OCI-LY1 (cell line): ENCODE data around the gene RPS19BP1.

Experiments
- H2AFZ ChIP-seq: fragments of 200-600 bp; sonication (generic), shearing (Covaris generic); 2 replicates; pipeline ENCODE4 v1.6.0; 2014; ENCODE audit warnings: antibody characterized with exemption, mild to moderate bottlenecking, low read length
- H3F3A ChIP-seq: fragments of 200-600 bp; sonication (generic), shearing (Covaris generic); 2 replicates; pipeline ENCODE4 v1.6.0; 2014; ENCODE audit warnings: mild to moderate bottlenecking, antibody characterized with exemption, low read length, moderate library complexity; ENCODE audit not compliant: insufficient read depth
- H3K27ac ChIP-seq: fragments of 200-600 bp; sonication (generic); 2 replicates; pipeline ENCODE4 v1.5.1; 2014; ENCODE audit warnings: low read length, mixed run types, mild to moderate bottlenecking, low read depth; ENCODE audit not compliant: poor library complexity, severe bottlenecking
- H3K27me3 ChIP-seq: fragments of 200-600 bp; sonication (generic); 2 replicates; pipeline ENCODE4 v1.6.0; 2014; ENCODE audit warnings: antibody characterized with exemption, mild to moderate bottlenecking, low read length, moderate library complexity; ENCODE audit not compliant: insufficient read depth
- H3K36me3 ChIP-seq: fragments of 200-600 bp; sonication (generic); 2 replicates; pipeline ENCODE4 v1.6.1; 2014; ENCODE audit warnings: mild to moderate bottlenecking, antibody characterized with exemption, low read length, moderate library complexity, mixed read lengths; ENCODE audit not compliant: insufficient read depth
- H3K4me1 ChIP-seq: fragments of 200-600 bp; sonication (generic); 2 replicates; pipeline ENCODE4 v1.5.1; 2014; ENCODE audit warnings: mild to moderate bottlenecking, low read length, moderate library complexity; ENCODE audit not compliant: insufficient read depth, severe bottlenecking
- H3K4me2 ChIP-seq: fragments of 200-600 bp; sonication (generic), shearing (Covaris generic); 2 replicates; pipeline ENCODE4 v1.6.1; 2014; ENCODE audit warnings: low read length
- H3K4me3 ChIP-seq: fragments of 200-600 bp; sonication (generic); 2 replicates; pipeline ENCODE4 v1.5.1; 2014; ENCODE audit warnings: low read length, low read depth, mild to moderate bottlenecking, mixed read lengths; ENCODE audit not compliant: poor library complexity, severe bottlenecking
- H3K79me2 ChIP-seq: fragments of 200-600 bp; shearing (Covaris generic); 2 replicates; pipeline ENCODE4 v1.6.1; 2016; ENCODE audit warnings: mixed run types, low read length, mixed read lengths; ENCODE audit not compliant: insufficient read depth
- H3K9ac ChIP-seq: fragments of 200-600 bp; sonication (generic), shearing (Covaris generic); 2 replicates; pipeline ENCODE4 v1.6.1; 2014; ENCODE audit warnings: mild to moderate bottlenecking, low read length, mixed read lengths
- H3K9me2 ChIP-seq: fragments of 200-600 bp; sonication (generic), shearing (Covaris generic); 2 replicates; pipeline ENCODE4 v1.6.1; 2014; ENCODE audit warnings: low read depth, mild to moderate bottlenecking, low read length, mixed read lengths
- H3K9me3 ChIP-seq: fragments of 200-600 bp; shearing (Covaris generic); 2 replicates; pipeline ENCODE4 v1.6.1; 2014; ENCODE audit warnings: low read length, mixed read lengths
- H4K20me1 ChIP-seq: fragments of 200-600 bp; sonication (generic), shearing (Covaris generic); 2 replicates; pipeline ENCODE4 v1.6.0; 2016; ENCODE audit warnings: mild to moderate bottlenecking, low read length; ENCODE audit not compliant: insufficient read depth
- CTCF ChIP-seq: fragments of 200-600 bp; sonication (generic), shearing (Covaris generic); IDR thresholded peaks from 2 replicates; pipeline ENCODE4 v1.5.1; 2017; ENCODE audit warnings: mild to moderate bottlenecking, antibody characterized with exemption, low read length, moderate library complexity, mixed read lengths
- EZH2 ChIP-seq: fragments of 200-600 bp; sonication (generic), shearing (Covaris generic); IDR thresholded peaks from 2 replicates; pipeline ENCODE4 v1.8.0; 2017; ENCODE audit warnings: borderline replicate concordance, mixed run types, mild to moderate bottlenecking, antibody characterized with exemption, low read length, moderate library complexity, mixed read lengths

Gene RPS19BP1

GRCh38 chr22:39558254-39558727 is 25.7 kb upstream of the RPS19BP1 start:
- Histone ChIP-seq H3K9ac (no peak overlapping the region), H2AFZ (no peak overlapping the region), H3K9me2 (no peaks in the 10 kb centered on the region), H3K9me3 (no peaks in the 10 kb centered on the region), H3K79me2 (no peaks in the 10 kb centered on the region), H3K4me2 (no peak overlapping the region), H4K20me1 (no peaks in the 10 kb centered on the region), H3K36me3 (no peaks in the 10 kb centered on the region), H3K27ac (no peak overlapping the region), H3F3A (no peaks in the 10 kb centered on the region), H3K27me3 (0 out of 2 replicates have a peak, but pooled peaks cover 3% of the 10 kb centered on the region), H3K4me1 (no peaks in the 10 kb centered on the region), H3K4me3 (no peak overlapping the region)
- no peak for TF ChIP-seq CTCF
- TF ChIP-seq EZH2, result no peak

- no peak for TF ChIP-seq EZH2
- TF ChIP-seq CTCF, result no peak
- Histone ChIP-seq H3K36me3 (no peaks in the 10 kb centered on the region), H3K9ac (no peak overlapping the region)
Observed at GRCh38 chr22:39556970-39557841, 24.7 kb upstream of the RPS19BP1 start.

GRCh38 chr22:39554151-39554550 is 21.6 kb upstream of the RPS19BP1 start:
- no peaks in the 10 kb centered on the region for H3K36me3 ChIP-seq
- no peak overlapping the region for H2AFZ ChIP-seq
- TF ChIP-seq EZH2 (no peak), CTCF (no peak)
- no peak overlapping the region for H3K27ac ChIP-seq
- H3K9ac ChIP-seq, result no peak overlapping the region
- no peak overlapping the region for H3K4me3 ChIP-seq
- H3K9me2 ChIP-seq, result no peaks in the 10 kb centered on the region
- H3K4me1 ChIP-seq, result no peaks in the 10 kb centered on the region
- no peaks in the 10 kb centered on the region for H3K27me3 ChIP-seq
- no peak overlapping the region for H3K4me2 ChIP-seq
- H3K79me2 ChIP-seq, result no peaks in the 10 kb centered on the region
- H4K20me1 ChIP-seq, result no peaks in the 10 kb centered on the region
- no peaks in the 10 kb centered on the region for H3F3A ChIP-seq
- no peaks in the 10 kb centered on the region for H3K9me3 ChIP-seq

More at GRCh38 chr22:39556970-39557841, 24.7 kb upstream of the RPS19BP1 start:
- no peaks in the 10 kb centered on the region for H4K20me1 ChIP-seq
- H3K79me2 ChIP-seq, result no peaks in the 10 kb centered on the region
- H3K9me3 ChIP-seq, result no peaks in the 10 kb centered on the region
- H2AFZ ChIP-seq, result no peak overlapping the region
- no peak overlapping the region for H3K4me2 ChIP-seq
- H3F3A ChIP-seq, result no peaks in the 10 kb centered on the region
- H3K4me1 ChIP-seq, result no peaks in the 10 kb centered on the region
- no peak overlapping the region for H3K4me3 ChIP-seq
- 0 out of 2 replicates have a peak, but pooled peaks cover 3% of the 10 kb centered on the region for H3K27me3 ChIP-seq
- H3K27ac ChIP-seq, result no peak overlapping the region
- no peaks in the 10 kb centered on the region for H3K9me2 ChIP-seq
